NCI-H2196 (cell line): Measurements from ENCODE around the gene NUDT4B.
"Not testable (repeated sequence)": the region's sequence is repeated elsewhere in the genome, so short reads cannot be mapped to it uniquely, and the experiment has no call there.

ENCODE experiments used
- DNase-seq: peaks from one replicate; lab custom pipeline; 2025; ENCODE audit not compliant: unreplicated experiment; lab: John Stamatoyannopoulos, UW

NUDT4B gene

GRCh38 chr1:148748563-148749334, at the start of gene NUDT4B:
NUDT4B (plus strand) TSS chr1:148748774; CDS start chr1:148748953, 179 bp downstream.
- DNase-seq = not testable (repeated sequence)

GRCh38 chr1:148699357-148699756, 49.2 kb upstream of the NUDT4B start:
- DNase-seq = not testable (repeated sequence)

- not testable (repeated sequence) for DNase-seq
Measured at GRCh38 chr1:148702242-148702641, 46.3 kb upstream of the NUDT4B start.

- DNase-seq = not testable (repeated sequence)
Measured at GRCh38 chr1:148703973-148704591, 44.5 kb upstream of the NUDT4B start.

- not testable (repeated sequence) for DNase-seq
Measured at GRCh38 chr1:148705316-148705948, 43.1 kb upstream of the NUDT4B start.

GRCh38 chr1:148708779-148709333, 39.7 kb upstream of the NUDT4B start:
- not testable (repeated sequence) for DNase-seq

- not testable (repeated sequence) for DNase-seq
Measured at GRCh38 chr1:148710772-148711523, 37.6 kb upstream of the NUDT4B start.

- not testable (repeated sequence) for DNase-seq
Measured at GRCh38 chr1:148712353-148712752, 36.2 kb upstream of the NUDT4B start.

GRCh38 chr1:148715518-148715917, 33.1 kb upstream of the NUDT4B start:
- not testable (repeated sequence) for DNase-seq

GRCh38 chr1:148716966-148717520, 31.5 kb upstream of the NUDT4B start:
- not testable (repeated sequence) for DNase-seq

- DNase-seq = not testable (repeated sequence)
Measured at GRCh38 chr1:148720918-148721317, 27.7 kb upstream of the NUDT4B start.

- not testable (repeated sequence) for DNase-seq
Measured at GRCh38 chr1:148722758-148723157, 25.8 kb upstream of the NUDT4B start.

GRCh38 chr1:148723515-148723914, 25.1 kb upstream of the NUDT4B start:
- not testable (repeated sequence) for DNase-seq

- DNase-seq = not testable (repeated sequence)
Measured at GRCh38 chr1:148724872-148725271, 23.7 kb upstream of the NUDT4B start.

GRCh38 chr1:148727862-148728261, 20.7 kb upstream of the NUDT4B start:
- DNase-seq = not testable (repeated sequence)

- not testable (repeated sequence) for DNase-seq
Measured at GRCh38 chr1:148729128-148729527, 19.4 kb upstream of the NUDT4B start.

- not testable (repeated sequence) for DNase-seq
Measured at GRCh38 chr1:148729541-148729940, 19.0 kb upstream of the NUDT4B start.

GRCh38 chr1:148732277-148732676, 16.3 kb upstream of the NUDT4B start:
- DNase-seq = not testable (repeated sequence)

- not testable (repeated sequence) for DNase-seq
Measured at GRCh38 chr1:148733585-148734310, 14.8 kb upstream of the NUDT4B start.

GRCh38 chr1:148734311-148734662, 14.3 kb upstream of the NUDT4B start:
- not testable (repeated sequence) for DNase-seq
